ENCODE results near the gene ARMC10. TPM values are rescaled to one million over a fixed set of nuclear protein-coding genes. Genes with fewer than 3 reads are reported as not detected.

The ARMC10 gene
- total and polyA plus RNA-seq, 9 of the 15 experiments (the other 6 are each of a cell fraction or from before 2014, with no cell fraction given): 17.0 to 113 (median 72.6) TPM

DNA sequence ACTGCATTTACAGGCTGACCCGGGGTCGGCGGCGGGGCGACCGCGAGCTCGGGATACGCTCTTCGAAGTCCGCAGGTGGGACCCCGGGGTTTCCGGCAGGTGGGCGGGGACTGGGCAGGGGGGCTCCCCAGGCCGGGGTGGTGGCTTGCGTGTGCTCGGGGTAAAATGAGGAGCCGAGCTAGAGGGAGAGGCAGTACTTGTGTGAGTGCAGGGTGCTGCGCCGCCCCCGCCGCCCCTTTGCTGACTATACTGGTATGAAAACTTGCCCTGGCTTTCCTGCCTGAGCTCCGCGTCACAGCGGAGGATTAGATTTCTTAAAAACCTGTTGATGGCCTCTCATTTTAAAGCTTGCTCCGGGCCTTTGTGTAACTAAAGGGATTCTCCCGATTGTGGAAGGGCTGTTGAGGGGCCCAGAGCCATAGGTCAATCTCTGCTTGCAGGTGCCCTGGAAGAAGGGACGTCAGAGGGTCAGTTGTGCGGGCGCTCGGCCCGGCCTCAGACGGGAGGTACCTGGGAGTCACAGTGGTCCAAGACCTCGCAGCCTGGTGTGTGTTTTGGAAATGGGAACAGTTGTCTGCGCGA lies 488 bp downstream of the ARMC10 start (continued):
- TF ChIP-seq, protein P1, sequence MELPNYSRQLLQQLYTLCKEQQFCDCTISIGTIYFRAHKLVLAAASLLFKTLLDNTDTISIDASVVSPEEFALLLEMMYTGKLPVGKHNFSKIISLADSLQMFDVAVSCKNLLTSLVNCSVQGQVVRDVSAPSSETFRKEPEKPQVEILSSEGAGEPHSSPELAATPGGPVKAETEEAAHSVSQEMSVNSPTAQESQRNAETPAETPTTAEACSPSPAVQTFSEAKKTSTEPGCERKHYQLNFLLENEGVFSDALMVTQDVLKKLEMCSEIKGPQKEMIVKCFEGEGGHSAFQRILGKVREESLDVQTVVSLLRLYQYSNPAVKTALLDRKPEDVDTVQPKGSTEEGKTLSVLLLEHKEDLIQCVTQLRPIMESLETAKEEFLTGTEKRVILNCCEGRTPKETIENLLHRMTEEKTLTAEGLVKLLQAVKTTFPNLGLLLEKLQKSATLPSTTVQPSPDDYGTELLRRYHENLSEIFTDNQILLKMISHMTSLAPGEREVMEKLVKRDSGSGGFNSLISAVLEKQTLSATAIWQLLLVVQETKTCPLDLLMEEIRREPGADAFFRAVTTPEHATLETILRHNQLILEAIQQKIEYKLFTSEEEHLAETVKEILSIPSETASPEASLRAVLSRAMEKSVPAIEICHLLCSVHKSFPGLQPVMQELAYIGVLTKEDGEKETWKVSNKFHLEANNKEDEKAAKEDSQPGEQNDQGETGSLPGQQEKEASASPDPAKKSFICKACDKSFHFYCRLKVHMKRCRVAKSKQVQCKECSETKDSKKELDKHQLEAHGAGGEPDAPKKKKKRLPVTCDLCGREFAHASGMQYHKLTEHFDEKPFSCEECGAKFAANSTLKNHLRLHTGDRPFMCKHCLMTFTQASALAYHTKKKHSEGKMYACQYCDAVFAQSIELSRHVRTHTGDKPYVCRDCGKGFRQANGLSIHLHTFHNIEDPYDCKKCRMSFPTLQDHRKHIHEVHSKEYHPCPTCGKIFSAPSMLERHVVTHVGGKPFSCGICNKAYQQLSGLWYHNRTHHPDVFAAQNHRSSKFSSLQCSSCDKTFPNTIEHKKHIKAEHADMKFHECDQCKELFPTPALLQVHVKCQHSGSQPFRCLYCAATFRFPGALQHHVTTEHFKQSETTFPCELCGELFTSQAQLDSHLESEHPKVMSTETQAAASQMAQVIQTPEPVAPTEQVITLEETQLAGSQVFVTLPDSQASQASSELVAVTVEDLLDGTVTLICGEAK (IDR thresholded peaks at IDR 0.05): 0 out of 2 replicates have a peak, but pooled peaks have one; percentile 47
- TF ChIP-seq, protein P1 (CRISPR knock-in tag; IDR thresholded peaks at IDR 0.05): no peak
- peak; percentile 28 for TF ChIP-seq TAF1 (IDR thresholded peaks at IDR 0.05; ENCODE audit: control insufficient read depth, extremely low read depth, insufficient read depth, low read length, severe bottlenecking)
- TF ChIP-seq, protein P2, sequence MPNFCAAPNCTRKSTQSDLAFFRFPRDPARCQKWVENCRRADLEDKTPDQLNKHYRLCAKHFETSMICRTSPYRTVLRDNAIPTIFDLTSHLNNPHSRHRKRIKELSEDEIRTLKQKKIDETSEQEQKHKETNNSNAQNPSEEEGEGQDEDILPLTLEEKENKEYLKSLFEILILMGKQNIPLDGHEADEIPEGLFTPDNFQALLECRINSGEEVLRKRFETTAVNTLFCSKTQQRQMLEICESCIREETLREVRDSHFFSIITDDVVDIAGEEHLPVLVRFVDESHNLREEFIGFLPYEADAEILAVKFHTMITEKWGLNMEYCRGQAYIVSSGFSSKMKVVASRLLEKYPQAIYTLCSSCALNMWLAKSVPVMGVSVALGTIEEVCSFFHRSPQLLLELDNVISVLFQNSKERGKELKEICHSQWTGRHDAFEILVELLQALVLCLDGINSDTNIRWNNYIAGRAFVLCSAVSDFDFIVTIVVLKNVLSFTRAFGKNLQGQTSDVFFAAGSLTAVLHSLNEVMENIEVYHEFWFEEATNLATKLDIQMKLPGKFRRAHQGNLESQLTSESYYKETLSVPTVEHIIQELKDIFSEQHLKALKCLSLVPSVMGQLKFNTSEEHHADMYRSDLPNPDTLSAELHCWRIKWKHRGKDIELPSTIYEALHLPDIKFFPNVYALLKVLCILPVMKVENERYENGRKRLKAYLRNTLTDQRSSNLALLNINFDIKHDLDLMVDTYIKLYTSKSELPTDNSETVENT (CRISPR knock-in tag; IDR thresholded peaks at IDR 0.05): peak; percentile 1; the same call in 1 of the 2 replicates
- peak; percentile 76 for TF ChIP-seq RBFOX2 (IDR thresholded peaks at IDR 0.05; ENCODE audit: low read depth, low read length)
- peak; percentile 92 for TF ChIP-seq EGR1 (conservative IDR thresholded peaks at IDR 0.05)
- peak; percentile 62 for TF ChIP-seq CHD1 (IDR thresholded peaks at IDR 0.05; ENCODE audit: low read length)
- no peak for TF ChIP-seq ZNF3 (CRISPR knock-in tag; IDR thresholded peaks at IDR 0.05)
- no peak for TF ChIP-seq JUND (IDR thresholded peaks at IDR 0.05; ENCODE audit: borderline replicate concordance, low read depth, low read length)
- no peak for TF ChIP-seq JUND (tag; IDR thresholded peaks at IDR 0.05; ENCODE audit: borderline replicate concordance, low read depth, low read length)
- TF ChIP-seq SAP30 (IDR thresholded peaks at IDR 0.05; ENCODE audit: borderline replicate concordance, insufficient read depth, low read depth, low read length, poor library complexity, severe bottlenecking): peak; percentile 69

Measured in K562 (cell line).